ENCODE data around the gene ARHGAP42. TPM values are rescaled to one million over a fixed set of nuclear protein-coding genes. Genes with fewer than 3 reads are reported as not detected.

ARHGAP42 gene
- total and polyA plus RNA-seq, 2 of the 4 experiments (the other 2 are of a cell fraction), result 2.9 to 7.3 TPM

DNA sequence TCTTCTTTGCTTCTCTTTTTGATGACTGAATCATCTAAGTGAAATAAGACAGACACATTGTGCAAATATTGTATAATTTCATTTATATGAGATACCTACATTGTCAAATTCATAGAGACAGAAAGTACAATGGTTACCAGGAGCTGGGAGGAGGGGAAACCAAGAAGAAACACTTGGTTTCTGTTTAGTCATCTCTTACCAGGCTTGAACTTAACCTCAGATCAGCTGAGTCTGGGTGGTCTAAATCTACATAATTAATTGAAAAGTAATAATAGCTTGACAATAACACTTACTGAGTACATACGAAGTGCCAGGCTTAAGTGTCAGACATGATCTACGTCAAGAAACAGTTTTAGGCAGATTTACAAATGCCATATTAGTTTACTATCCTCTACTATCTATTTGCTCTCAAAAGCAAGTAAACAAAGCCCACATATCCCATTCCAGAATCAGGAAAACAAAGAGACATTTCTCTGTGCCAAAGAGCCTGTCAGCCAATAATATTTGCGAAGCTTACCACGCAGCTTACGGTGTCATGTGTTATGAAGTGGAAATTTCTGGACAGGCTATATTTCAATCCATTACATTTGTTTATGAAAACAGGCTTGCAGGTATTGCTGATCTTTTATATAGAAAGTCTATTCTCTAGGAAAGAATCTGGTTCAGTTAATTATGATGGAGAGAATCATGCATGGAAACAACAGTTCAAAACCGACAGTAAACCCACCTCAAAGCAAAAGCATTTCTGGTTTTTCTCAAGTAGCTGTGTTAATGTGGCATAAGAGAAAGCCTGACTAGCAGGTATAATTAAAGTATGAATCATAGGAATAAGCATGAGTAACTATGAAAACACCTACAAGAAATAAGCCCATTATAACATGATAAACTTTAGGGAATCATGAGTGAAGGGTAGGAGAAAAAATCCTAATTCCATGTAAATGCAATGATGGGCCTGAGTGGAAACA, 2.7 kb upstream of the ARHGAP42 start:
- no peak overlapping the region for H3K18ac ChIP-seq (ENCODE audit: low read depth, low read length)
- no peak overlapping the region for H2BK15ac ChIP-seq (ENCODE audit: low read depth, low read length)
- no peaks in the 10 kb centered on the region for H3K9me3 ChIP-seq (ENCODE audit: control insufficient read depth, insufficient read depth, low read length)
- no peak for ATAC-seq (ENCODE audit: low read depth)
- no peaks in the 10 kb centered on the region for H3K27me3 ChIP-seq (ENCODE audit: control insufficient read depth, insufficient read depth, low read length)
- no peak overlapping the region for H2AK5ac ChIP-seq (ENCODE audit: low read depth, low read length)
- no peak overlapping the region for H2AK9ac ChIP-seq (replicated peaks; ENCODE audit: low read depth, low read length, poor library complexity)
- 83% methylated on average over 1 of the region's 6 CpGs; no CpG with 5 or more reads in 1 of the 2 experiments for WGBS, 2 experiments (ENCODE audit: extremely low coverage in 2 of 2, insufficient read length in 1 of 2)
- DNase-seq, result no peak
- intact Hi-C loops (cut with micrococcal nuclease) (loop anchor here (5.0 kb wide), 1 partner anchor 123 kb away; no protein-coding TSS in a partner anchor), in situ Hi-C loops (cut with MboI; ENCODE audit: low sequenced_read_pairs) (loop anchor here (5.0 kb wide), 1 partner anchor 168 kb away; no protein-coding TSS in a partner anchor), dilution Hi-C loops (cut with HindIII; ENCODE audit: low sequenced_read_pairs, unreplicated experiment) (no loop called here)
- H2AFZ ChIP-seq (replicated peaks; ENCODE audit: low read length, poor library complexity), result no peak overlapping the region
- H2BK20ac ChIP-seq (ENCODE audit: low read depth, low read length), result no peak overlapping the region
- no peak overlapping the region for H4K5ac ChIP-seq (ENCODE audit: low read depth, low read length)
- BruUV-seq (replicated peaks), result no TSS peak
- H4K20me1 ChIP-seq (ENCODE audit: insufficient read depth, low read length), result no peaks in the 10 kb centered on the region
- TF ChIP-seq FOS (IDR thresholded peaks at IDR 0.05; ENCODE audit: low read depth, low read length) (no peak), MXI1 (IDR thresholded peaks at IDR 0.05; ENCODE audit: borderline replicate concordance, low read depth, low read length) (no peak), MAZ (IDR thresholded peaks at IDR 0.05; ENCODE audit: borderline replicate concordance, low read depth, low read length) (no peak), POLR2A (IDR thresholded peaks at IDR 0.05; ENCODE audit: low read depth, low read length) (no peak), RFX5 (IDR thresholded peaks at IDR 0.05; ENCODE audit: low read depth, low read length) (no peak), MAFK (IDR thresholded peaks at IDR 0.05; ENCODE audit: low read depth, low read length) (no peak), NFE2L2 (IDR thresholded peaks at IDR 0.05; ENCODE audit: low read depth, low read length) (no peak), SMC3 (IDR thresholded peaks at IDR 0.05; ENCODE audit: low read depth, low read length) (no peak), RAD21 (IDR thresholded peaks at IDR 0.05; ENCODE audit: low read length) (no peak), BHLHE40 (IDR thresholded peaks at IDR 0.05; ENCODE audit: low read depth, low read length) (no peak), RCOR1 (IDR thresholded peaks at IDR 0.05; ENCODE audit: insufficient replicate concordance, low read length) (no peak), CEBPB (IDR thresholded peaks at IDR 0.05; ENCODE audit: low read depth, low read length) (no peak)
- TF ChIP-seq, protein P1, sequence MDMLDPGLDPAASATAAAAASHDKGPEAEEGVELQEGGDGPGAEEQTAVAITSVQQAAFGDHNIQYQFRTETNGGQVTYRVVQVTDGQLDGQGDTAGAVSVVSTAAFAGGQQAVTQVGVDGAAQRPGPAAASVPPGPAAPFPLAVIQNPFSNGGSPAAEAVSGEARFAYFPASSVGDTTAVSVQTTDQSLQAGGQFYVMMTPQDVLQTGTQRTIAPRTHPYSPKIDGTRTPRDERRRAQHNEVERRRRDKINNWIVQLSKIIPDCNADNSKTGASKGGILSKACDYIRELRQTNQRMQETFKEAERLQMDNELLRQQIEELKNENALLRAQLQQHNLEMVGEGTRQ (IDR thresholded peaks at IDR 0.05; ENCODE audit: low read depth, low read length), result no peak
- TF ChIP-seq, protein P2, sequence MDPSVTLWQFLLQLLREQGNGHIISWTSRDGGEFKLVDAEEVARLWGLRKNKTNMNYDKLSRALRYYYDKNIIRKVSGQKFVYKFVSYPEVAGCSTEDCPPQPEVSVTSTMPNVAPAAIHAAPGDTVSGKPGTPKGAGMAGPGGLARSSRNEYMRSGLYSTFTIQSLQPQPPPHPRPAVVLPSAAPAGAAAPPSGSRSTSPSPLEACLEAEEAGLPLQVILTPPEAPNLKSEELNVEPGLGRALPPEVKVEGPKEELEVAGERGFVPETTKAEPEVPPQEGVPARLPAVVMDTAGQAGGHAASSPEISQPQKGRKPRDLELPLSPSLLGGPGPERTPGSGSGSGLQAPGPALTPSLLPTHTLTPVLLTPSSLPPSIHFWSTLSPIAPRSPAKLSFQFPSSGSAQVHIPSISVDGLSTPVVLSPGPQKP (IDR thresholded peaks at IDR 0.05; ENCODE audit: borderline replicate concordance, low read depth, low read length), result no peak
- no peak overlapping the region for H3K4me3 ChIP-seq (ENCODE audit: insufficient read depth, low read depth, low read length)
- ChIA-PET CTCF (interaction anchor here (1.7 kb wide), 1 partner anchor 108 kb away, joined by 5 read pairs; no protein-coding TSS in a partner anchor), POLR2A (ENCODE audit: unreplicated experiment) (no interaction called here)
- no peak overlapping the region for H3K14ac ChIP-seq (replicated peaks; ENCODE audit: low read depth, low read length)
- H2BK120ac ChIP-seq (ENCODE audit: low read depth, low read length), result no peak overlapping the region
- H4K8ac ChIP-seq (ENCODE audit: low read depth in 2 of 2, low read length in 2 of 2), result no peak overlapping the region
- H3K79me1 ChIP-seq (ENCODE audit: low read depth in 1 of 2, low read length in 2 of 2), result peaks cover 0 to 13% of the 10 kb centered on the region in 2 experiments; a peak in 2 of 4 replicates
- H4K91ac ChIP-seq (ENCODE audit: insufficient read depth, low read depth, low read length), result no peak overlapping the region
- no peaks in the 10 kb centered on the region for H3K36me3 ChIP-seq (ENCODE audit: control insufficient read depth, insufficient read depth, low read length)
- no peak overlapping the region for H3K23ac ChIP-seq (ENCODE audit: low read depth, low read length)
- H3K9ac ChIP-seq (ENCODE audit: low read depth, low read length), result no peak overlapping the region
- no peak overlapping the region for H3K4ac ChIP-seq (ENCODE audit: low read depth, low read length)
- H3K9me1 ChIP-seq (ENCODE audit: insufficient read depth, low read length), result no peaks in the 10 kb centered on the region
- peaks cover 2% of the 10 kb centered on the region; the same call in 1 of the 2 replicates for H3K4me1 ChIP-seq (ENCODE audit: control insufficient read depth, insufficient read depth, low read length)
- no peak overlapping the region for H3K56ac ChIP-seq (ENCODE audit: extremely low read depth, insufficient read depth, low read length)
- H3K27ac ChIP-seq (ENCODE audit: insufficient read depth, low read length), result no peak overlapping the region
- no peak overlapping the region for H3K4me2 ChIP-seq (ENCODE audit: low read depth, low read length)
- H2BK5ac ChIP-seq (ENCODE audit: low read depth, low read length, poor library complexity, severe bottlenecking), result no peak overlapping the region

Data from IMR-90 (cell line).